GM18858 (cell line): ENCODE measurements around the gene ENTPD1.
"Not testable (repeated sequence)": the region's sequence is repeated elsewhere in the genome, so short reads cannot be mapped to it uniquely, and the experiment has no call there.

Experiments
- ATAC-seq: cut with Tn5 transposase; IDR thresholded peaks from one replicate; pipeline ENCODE4 v1.9.1; 2021; ENCODE audit not compliant: unreplicated experiment

The ENTPD1 gene

GRCh38 chr10:95756809-95757684 lies 1.1 kb downstream of the ENTPD1 start:
- ATAC-seq, result no peak

- ATAC-seq, result peak; percentile 30
Measured at GRCh38 chr10:95758351-95759025, 2.5 kb downstream of the ENTPD1 start.

- no peak for ATAC-seq
Measured at GRCh38 chr10:95759233-95759826, 3.4 kb downstream of the ENTPD1 start.

GRCh38 chr10:95761939-95762492 lies 6.1 kb downstream of the ENTPD1 start:
- no peak for ATAC-seq

- peak; percentile 77 for ATAC-seq
Measured at GRCh38 chr10:95767884-95768556, 12.1 kb downstream of the ENTPD1 start.

- ATAC-seq, result no peak
Measured at GRCh38 chr10:95770084-95770720, 14.2 kb downstream of the ENTPD1 start.

- not testable (repeated sequence) for ATAC-seq
Measured at GRCh38 chr10:95773454-95773853, 17.5 kb downstream of the ENTPD1 start.

GRCh38 chr10:95777638-95778037 lies 21.7 kb downstream of the ENTPD1 start:
- ATAC-seq, result not testable (repeated sequence)

- no peak for ATAC-seq
Measured at GRCh38 chr10:95782318-95782717, 26.4 kb downstream of the ENTPD1 start.

GRCh38 chr10:95783741-95784140 lies 27.8 kb downstream of the ENTPD1 start:
- ATAC-seq, result peak; percentile 52

GRCh38 chr10:95784279-95784913 lies 28.4 kb downstream of the ENTPD1 start:
- ATAC-seq, result no peak

- ATAC-seq, result no peak
Measured at GRCh38 chr10:95785317-95785716, 29.4 kb downstream of the ENTPD1 start.

GRCh38 chr10:95785942-95786669 lies 30.1 kb downstream of the ENTPD1 start:
- no peak for ATAC-seq

GRCh38 chr10:95787447-95787846 lies 31.5 kb downstream of the ENTPD1 start:
- no peak for ATAC-seq

GRCh38 chr10:95788830-95789229 lies 32.9 kb downstream of the ENTPD1 start:
- ATAC-seq, result no peak

- ATAC-seq, result no peak
Measured at GRCh38 chr10:95789902-95790301, 33.9 kb downstream of the ENTPD1 start.

- ATAC-seq, result peak; percentile 37
Measured at GRCh38 chr10:95790982-95791381, 35.0 kb downstream of the ENTPD1 start.

- no peak for ATAC-seq
Measured at GRCh38 chr10:95791425-95791979, 35.5 kb downstream of the ENTPD1 start.

- no peak for ATAC-seq
Measured at GRCh38 chr10:95792211-95792780, 36.3 kb downstream of the ENTPD1 start.
